ENCODE data around the gene OR4F15.

GRCh38 chr15:101808201-101808600 is 3.8 kb upstream of the OR4F15 start:
- no peak for TF ChIP-seq CTCF (IDR thresholded peaks at IDR 0.05)
- no peak for TF ChIP-seq POLR2A (IDR thresholded peaks at IDR 0.05)
